Stimulated activated CD8-positive, alpha-beta memory T cell treated with anti-CD3 and anti-CD28 coated beads, Interleukin-12 subunit alpha, Interleukin-12 subunit beta, amount 100 ng/mL, for 24 hours (primary cell): ENCODE results near the gene PEX11B.
A peak's percentile ranks its signal among the peaks of the same experiment; 100 is the strongest.

Source experiments
- DNase-seq: peaks from one replicate; pipeline ENCODE4 v3.0.0-alpha.2; 2020; ENCODE audit errors: extremely low read depth

Gene PEX11B

GRCh38 chr1:145918144-145918991 is at the start of gene PEX11B:
Gene PEX11B, minus strand, starts transcription at chr1:145918717. Its CDS starts 29 bp downstream, at chr1:145918688.
- DNase-seq, result peak; percentile 82

GRCh38 chr1:145967288-145967687 is 48.8 kb upstream of the PEX11B start:
- DNase-seq, result no peak

- DNase-seq, result no peak
Observed at GRCh38 chr1:145965119-145965744, 46.7 kb upstream of the PEX11B start.

GRCh38 chr1:145964328-145965118 is 46.0 kb upstream of the PEX11B start, which contains the start of the genes ANKRD34A and POLR3GL:
Gene ANKRD34A, minus strand, starts transcription at chr1:145964575. Its CDS starts 2,816 bp downstream, at chr1:145961759.
Gene POLR3GL, plus strand, starts transcription at chr1:145964690. Its CDS starts 10,176 bp downstream, at chr1:145974866.
- DNase-seq, result peak; percentile 69

GRCh38 chr1:145963265-145964019 is 44.9 kb upstream of the PEX11B start:
- DNase-seq, result no peak

GRCh38 chr1:145962157-145963102 is 43.9 kb upstream of the PEX11B start:
- no peak for DNase-seq

GRCh38 chr1:145961425-145962156 is 43.1 kb upstream of the PEX11B start:
- no peak for DNase-seq

GRCh38 chr1:145961109-145961424 is 42.5 kb upstream of the PEX11B start:
- DNase-seq, result no peak

GRCh38 chr1:145960468-145961108 is 42.1 kb upstream of the PEX11B start:
- no peak for DNase-seq

GRCh38 chr1:145959957-145960467 is 41.5 kb upstream of the PEX11B start:
- DNase-seq, result no peak

- no peak for DNase-seq
Observed at GRCh38 chr1:145959333-145959732, 40.8 kb upstream of the PEX11B start.

GRCh38 chr1:145958734-145959133 is 40.2 kb upstream of the PEX11B start:
- no peak for DNase-seq

- peak; percentile 81 for DNase-seq
Observed at GRCh38 chr1:145957443-145958319, 39.2 kb upstream of the PEX11B start, which contains the start of gene LIX1L. Gene LIX1L, minus strand, starts transcription at chr1:145958017. Its CDS starts 90 bp downstream, at chr1:145957927.

- DNase-seq, result no peak
Observed at GRCh38 chr1:145956781-145957442, 38.4 kb upstream of the PEX11B start.

- no peak for DNase-seq
Observed at GRCh38 chr1:145956361-145956760, 37.8 kb upstream of the PEX11B start.

- DNase-seq, result no peak
Observed at GRCh38 chr1:145955436-145955835, 36.9 kb upstream of the PEX11B start.

- no peak for DNase-seq
Observed at GRCh38 chr1:145953861-145954260, 35.3 kb upstream of the PEX11B start.
